ENCODE measurements around the gene ZNF277.

GRCh38 chr7:112183266-112183665, 23.2 kb upstream of the ZNF277 start:
- TF ChIP-seq CTCF (IDR thresholded peaks at IDR 0.05) (no peak), POLR2A (IDR thresholded peaks at IDR 0.05) (no peak)
